Stimulated activated CD4-positive, alpha-beta T cell treated with anti-CD3 and anti-CD28 coated beads, Interleukin-4, amount 100 ng/mL, for 4 hours (primary cell): ENCODE data around the gene ANKRD65.
"Not testable (repeated sequence)": the region's sequence is repeated elsewhere in the genome, so short reads cannot be mapped to it uniquely, and the experiment has no call there.

Experiments used
- DNase-seq, 2 experiments: peaks; one replicate each; pipeline ENCODE4 v3.0.0-alpha.2; 2020

Gene ANKRD65

GRCh38 chr1:1421147-1421906 lies at the start of gene ANKRD65:
ANKRD65 (minus strand) TSS chr1:1421276; CDS start chr1:1421005, 271 bp downstream.
- no peak for DNase-seq

- DNase-seq: not testable (repeated sequence)
These were observed 47.3 kb upstream of the ANKRD65 start for GRCh38 chr1:1468196-1468985.

- DNase-seq: no peak
These were observed 42.2 kb upstream of the ANKRD65 start for GRCh38 chr1:1463312-1463711.

GRCh38 chr1:1462318-1462966 lies 41.4 kb upstream of the ANKRD65 start:
- no peak for DNase-seq

GRCh38 chr1:1461721-1462317 lies 40.7 kb upstream of the ANKRD65 start:
- DNase-seq: no peak

GRCh38 chr1:1460540-1461130 lies 39.6 kb upstream of the ANKRD65 start:
- no peak for DNase-seq

GRCh38 chr1:1459711-1460110 lies 38.6 kb upstream of the ANKRD65 start:
- not testable (repeated sequence) for DNase-seq

GRCh38 chr1:1459156-1459555 lies 38.1 kb upstream of the ANKRD65 start:
- DNase-seq: not testable (repeated sequence)

- DNase-seq: not testable (repeated sequence)
These were observed 35.7 kb upstream of the ANKRD65 start for GRCh38 chr1:1456683-1457255.

GRCh38 chr1:1455934-1456333 lies 34.9 kb upstream of the ANKRD65 start:
- DNase-seq: not testable (repeated sequence)

- no peak for DNase-seq
These were observed 34.3 kb upstream of the ANKRD65 start for GRCh38 chr1:1455366-1455884.

GRCh38 chr1:1454286-1455056 lies 33.4 kb upstream of the ANKRD65 start:
- DNase-seq: not testable (repeated sequence)

GRCh38 chr1:1452882-1453281 lies 31.8 kb upstream of the ANKRD65 start:
- no peak for DNase-seq

GRCh38 chr1:1452365-1452739 lies 31.3 kb upstream of the ANKRD65 start:
- DNase-seq: not testable (repeated sequence)

GRCh38 chr1:1451696-1452364 lies 30.8 kb upstream of the ANKRD65 start:
- DNase-seq: no peak

- not testable (repeated sequence) for DNase-seq
These were observed 29.5 kb upstream of the ANKRD65 start for GRCh38 chr1:1450616-1451015.

- no peak for DNase-seq
These were observed 28.1 kb upstream of the ANKRD65 start, which contains the start of gene ATAD3C for GRCh38 chr1:1449099-1449739. ATAD3C (plus strand) TSS chr1:1449689; CDS start chr1:1450684, 995 bp downstream.

- DNase-seq: not testable (repeated sequence)
These were observed 25.6 kb upstream of the ANKRD65 start for GRCh38 chr1:1446631-1447030.

GRCh38 chr1:1442069-1442770 lies 21.1 kb upstream of the ANKRD65 start:
- DNase-seq: no peak
